K562 treated with DMSO at 1 percent for 48 hours (cell line): Measurements from ENCODE around the gene UTP20. TPM values are rescaled to one million over a fixed set of nuclear protein-coding genes. Genes with fewer than 3 reads are reported as not detected.

Experiments
- total RNA-seq: library from RNA; unstranded; fragments of 300-600 nt; gene quantifications from 2 replicates; pipeline ENCODE4 v1.2.3, GENCODE V29; 2022; ENCODE audit warnings: low replicate concordance; ENCODE audit errors: extremely low read depth

Gene UTP20
- not detected in 2 replicates for total RNA-seq

DNA sequence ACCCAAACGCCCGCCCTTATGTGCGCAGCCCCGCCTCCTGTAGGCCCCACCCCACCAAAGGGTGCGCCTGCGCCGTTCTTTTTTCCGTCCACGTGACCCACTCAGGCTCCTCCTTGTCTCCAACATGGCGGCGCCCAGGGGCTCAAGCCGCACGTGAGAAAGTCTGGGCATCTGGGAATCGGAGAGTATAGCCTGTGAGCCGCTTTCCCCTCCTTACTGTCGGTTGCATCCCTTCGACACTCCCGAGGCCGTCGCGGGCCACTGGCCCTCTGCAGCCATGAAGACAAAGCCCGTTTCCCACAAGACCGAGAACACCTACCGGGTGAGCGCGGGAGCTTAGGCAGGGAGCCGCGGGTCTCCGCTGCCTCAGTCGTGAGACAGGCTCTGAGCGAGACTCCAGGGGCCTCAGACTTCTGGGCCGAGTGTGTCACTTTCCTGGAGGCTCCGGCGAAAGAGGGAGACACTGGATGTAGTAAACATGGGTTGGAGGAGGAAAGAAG, at the start of gene UTP20:
Gene UTP20 (plus strand): TSS at position 100 of the 500 bp plus-strand sequence. CDS start 178 bp downstream, at position 278.

DNA sequence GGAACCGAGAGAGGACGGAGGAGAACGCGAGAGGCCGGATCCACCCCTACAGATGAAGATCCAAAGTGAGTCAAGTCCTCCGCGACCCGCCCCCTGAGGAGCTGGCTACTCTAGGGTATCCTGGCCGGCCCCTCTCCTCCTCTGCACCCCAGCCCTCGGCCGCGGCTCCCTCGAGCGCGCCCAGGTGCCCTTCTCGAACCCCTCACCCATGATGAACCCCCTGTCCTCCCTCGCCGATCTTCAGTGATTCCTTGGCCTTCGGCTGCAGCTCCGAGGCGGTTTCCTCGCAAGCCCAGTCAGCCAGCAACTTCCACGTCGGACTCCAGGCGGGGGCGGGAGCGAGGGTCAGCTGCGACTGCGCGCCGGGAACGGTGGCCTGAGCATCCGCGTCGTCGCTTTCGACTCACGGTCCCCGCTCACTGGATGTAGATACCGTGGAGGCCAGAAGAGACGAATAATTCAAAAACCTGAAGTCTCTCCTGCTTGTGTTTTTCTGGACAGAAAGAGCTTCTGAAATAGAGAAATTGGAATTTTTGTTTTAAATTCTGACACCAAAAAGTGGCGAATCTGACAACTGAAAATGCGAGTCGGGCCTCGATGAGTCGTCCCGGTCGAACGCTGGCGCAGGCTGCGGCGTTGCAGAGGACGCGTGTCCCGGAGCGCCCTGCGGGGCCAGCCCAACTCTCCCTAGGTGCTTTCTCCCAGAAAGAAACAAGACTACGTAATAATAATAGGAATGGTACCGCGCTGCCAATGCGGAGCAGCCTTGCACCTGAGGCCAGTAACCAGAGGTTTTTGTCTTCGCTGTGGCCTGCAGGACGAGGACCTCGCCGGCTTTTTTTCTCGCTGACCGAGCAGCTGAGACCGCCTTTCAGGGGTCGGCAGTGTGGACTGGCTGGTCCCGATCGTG, 127.8 kb downstream of the UTP20 start, which contains the start of gene ARL1:
Gene ARL1 (minus strand): TSS at position 337 of the 910 bp plus-strand sequence. CDS start 127 bp downstream, at position 210.

Other genes starting within 250 kb of the UTP20 start
- gene SLC5A8, start 69.9 kb upstream of the UTP20 start, total RNA-seq, result not detected in 2 replicates
- gene ARL1, start 127.7 kb downstream of the UTP20 start, total RNA-seq, result not detected in 2 replicates
- gene SPIC, start 195.2 kb downstream of the UTP20 start, total RNA-seq, result not detected in 2 replicates